Muscle layer of colon (tissue), 2 donors: Measurements from ENCODE around the gene TRPM5.

Experiments
- H3K27ac ChIP-seq: one replicate; pipeline ENCODE4 v1.7.0; 2013; ENCODE audit warnings: low read depth, mild to moderate bottlenecking, low read length, moderate library complexity
- H3K27me3 ChIP-seq, 2 donors: one replicate each; pipeline ENCODE4 v1.7.0; 2013; ENCODE audit warnings: low read length in 2 of 2, mild to moderate bottlenecking in 2 of 2; ENCODE audit not compliant: insufficient read depth in 2 of 2, control insufficient read depth in 1 of 2
- H3K36me3 ChIP-seq: one replicate; pipeline ENCODE4 v1.7.0; 2013; ENCODE audit warnings: mild to moderate bottlenecking, low read length; ENCODE audit not compliant: insufficient read depth
- H3K4me1 ChIP-seq: one replicate; pipeline ENCODE4 v1.7.0; 2013; ENCODE audit warnings: mild to moderate bottlenecking, low read length; ENCODE audit not compliant: insufficient read depth
- H3K4me3 ChIP-seq, 2 donors: one replicate each; pipeline ENCODE4 v1.7.0; 2013; ENCODE audit warnings: low read length in 2 of 2, low read depth in 1 of 2, mild to moderate bottlenecking in 1 of 2, moderate library complexity in 1 of 2
- H3K9ac ChIP-seq: one replicate; pipeline ENCODE4 v1.7.0; 2013; ENCODE audit warnings: low read length
- H3K9me3 ChIP-seq: one replicate; pipeline ENCODE4 v1.7.0; 2013; ENCODE audit warnings: mild to moderate bottlenecking, low read length
- donor health status: abdominal sarcoma.
- donor health status: Adenocarcinoma of cecum.

TRPM5 gene

GRCh38 chr11:2432171-2432621 lies 12.1 kb downstream of the TRPM5 start:
- H3K4me3 ChIP-seq, result no peak overlapping the region
- no peak overlapping the region for H3K9ac ChIP-seq
- no peaks in the 10 kb centered on the region for H3K36me3 ChIP-seq
- no peaks in the 10 kb centered on the region for H3K4me1 ChIP-seq
- no peaks in the 10 kb centered on the region for H3K9me3 ChIP-seq
- H3K27me3 ChIP-seq, result peaks cover 4 to 6% of the 10 kb centered on the region in 2 donors
- H3K27ac ChIP-seq, result no peak overlapping the region

GRCh38 chr11:2431395-2431794 lies 12.9 kb downstream of the TRPM5 start:
- H3K9me3 ChIP-seq, result no peaks in the 10 kb centered on the region
- H3K4me3 ChIP-seq, result no peak overlapping the region
- no peaks in the 10 kb centered on the region for H3K4me1 ChIP-seq
- H3K36me3 ChIP-seq, result no peaks in the 10 kb centered on the region
- no peak overlapping the region for H3K9ac ChIP-seq
- H3K27me3 ChIP-seq, result peaks cover 4 to 6% of the 10 kb centered on the region in 2 donors
- H3K27ac ChIP-seq, result no peak overlapping the region

GRCh38 chr11:2428322-2428795 lies 16.0 kb downstream of the TRPM5 start:
- Histone ChIP-seq H3K9ac (no peak overlapping the region), H3K27me3 (no peaks in the 10 kb centered on the region), H3K27ac (no peak overlapping the region), H3K9me3 (no peaks in the 10 kb centered on the region), H3K4me1 (no peaks in the 10 kb centered on the region), H3K36me3 (no peaks in the 10 kb centered on the region), H3K4me3 (no peak overlapping the region)

DNA sequence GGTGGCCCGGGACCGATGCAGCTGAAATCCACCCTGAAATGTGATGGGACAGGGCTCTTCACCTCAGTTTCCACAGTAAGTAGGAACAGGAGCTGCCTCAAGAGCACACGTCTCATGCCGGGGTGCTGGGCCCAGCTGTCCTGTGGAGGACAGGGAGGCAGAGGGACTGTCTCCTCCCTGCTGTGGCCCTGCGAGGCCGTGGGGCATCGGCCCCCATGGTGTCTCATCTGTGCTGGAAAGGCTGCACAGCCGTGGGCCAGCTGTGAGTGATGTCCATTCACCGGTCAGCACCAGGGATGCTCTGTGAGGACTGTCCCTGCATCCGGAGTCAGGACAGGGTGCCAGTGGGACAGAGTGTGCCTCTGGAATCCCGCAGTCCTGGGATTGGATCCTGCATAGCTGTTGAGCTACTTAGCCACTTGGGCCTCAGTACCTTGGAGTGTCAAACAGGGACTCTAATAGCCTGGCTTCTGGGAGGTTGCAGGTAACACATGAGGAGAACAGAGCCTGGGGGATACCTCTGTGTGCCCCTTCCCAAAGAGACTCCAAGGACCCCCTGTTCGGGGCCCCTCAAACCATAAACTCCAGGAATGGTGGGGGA lies 16.5 kb downstream of the TRPM5 start:
- no peak overlapping the region for H3K4me3 ChIP-seq
- H3K9me3 ChIP-seq, result no peaks in the 10 kb centered on the region
- no peaks in the 10 kb centered on the region for H3K4me1 ChIP-seq
- no peak overlapping the region for H3K27ac ChIP-seq
- H3K9ac ChIP-seq, result no peak overlapping the region
- no peaks in the 10 kb centered on the region for H3K36me3 ChIP-seq
- H3K27me3 ChIP-seq, result no peaks in the 10 kb centered on the region

DNA sequence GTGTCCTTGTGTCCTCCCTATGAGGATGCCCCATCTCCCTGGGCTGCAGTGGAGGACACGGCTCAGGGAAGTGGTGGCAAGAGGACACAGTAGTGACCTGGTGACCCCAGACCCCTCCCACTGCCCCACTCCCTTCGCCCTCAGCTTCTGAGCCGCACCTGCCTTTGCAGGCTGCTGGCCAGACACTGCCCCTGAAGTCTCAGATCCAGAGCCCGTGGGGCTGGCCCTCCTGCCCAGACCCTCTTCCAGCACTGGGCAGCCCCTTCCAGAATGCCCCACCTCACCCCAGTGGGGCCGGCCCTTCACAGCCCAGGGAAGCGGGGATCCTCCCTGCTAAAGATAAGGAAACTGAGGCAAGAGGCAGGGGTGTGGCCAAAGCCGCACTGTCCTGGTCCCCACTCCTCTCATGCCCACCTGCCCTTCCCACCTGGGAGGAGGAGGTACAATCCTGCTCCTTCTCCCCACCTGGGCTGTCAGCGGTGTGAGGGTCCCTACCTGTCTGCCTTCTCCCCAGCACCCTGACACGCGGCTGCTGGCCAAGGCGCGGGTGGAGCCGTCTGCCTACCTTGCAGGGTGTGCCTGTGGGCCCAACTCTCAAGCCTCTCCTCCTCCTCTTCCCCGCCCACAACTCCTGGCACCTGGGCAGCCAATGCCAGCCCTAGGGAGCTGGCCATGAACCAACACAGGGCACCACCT lies 17.3 kb downstream of the TRPM5 start:
- Histone ChIP-seq H3K36me3 (no peaks in the 10 kb centered on the region), H3K9ac (no peak overlapping the region), H3K4me1 (no peaks in the 10 kb centered on the region), H3K27ac (no peak overlapping the region), H3K27me3 (no peaks in the 10 kb centered on the region), H3K9me3 (no peaks in the 10 kb centered on the region), H3K4me3 (no peak overlapping the region)

DNA sequence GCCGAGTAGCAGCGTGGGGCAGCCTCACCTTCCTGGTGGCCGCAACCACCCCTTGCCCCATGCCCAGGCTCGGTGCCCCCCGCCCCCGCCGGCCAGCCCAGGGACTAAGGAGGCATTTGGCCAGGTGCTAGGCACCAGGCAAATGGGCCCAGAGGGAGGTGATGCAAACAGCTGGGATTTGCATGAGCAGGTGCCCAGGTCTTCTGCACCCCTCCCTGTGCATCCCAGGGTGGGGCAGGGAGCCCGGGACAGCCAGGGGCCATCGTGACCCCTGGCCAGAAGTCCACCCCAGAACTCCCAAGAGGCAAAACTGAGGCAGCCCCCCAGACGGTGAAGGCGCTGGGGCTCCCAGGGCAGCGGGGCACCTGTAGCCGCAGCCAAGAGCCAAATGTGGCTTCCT lies 18.1 kb downstream of the TRPM5 start:
- no peaks in the 10 kb centered on the region for H3K36me3 ChIP-seq
- no peaks in the 10 kb centered on the region for H3K4me1 ChIP-seq
- H3K4me3 ChIP-seq, result no peak overlapping the region
- no peak overlapping the region for H3K27ac ChIP-seq
- H3K27me3 ChIP-seq, result peaks cover 0 to 5% of the 10 kb centered on the region in 2 donors
- no peak overlapping the region for H3K9ac ChIP-seq
- H3K9me3 ChIP-seq, result no peaks in the 10 kb centered on the region

- Histone ChIP-seq H3K9me3 (no peaks in the 10 kb centered on the region), H3K27me3 (peaks cover 0 to 7% of the 10 kb centered on the region in 2 donors), H3K36me3 (no peaks in the 10 kb centered on the region), H3K27ac (no peak overlapping the region), H3K9ac (no peak overlapping the region), H3K4me1 (no peaks in the 10 kb centered on the region), H3K4me3 (no peak overlapping the region)
Measured at GRCh38 chr11:2425506-2425905, 18.8 kb downstream of the TRPM5 start.

GRCh38 chr11:2424811-2425495 lies 19.4 kb downstream of the TRPM5 start:
- Histone ChIP-seq H3K4me1 (peaks cover under 1% of the 10 kb centered on the region), H3K27me3 (peaks cover 0 to 7% of the 10 kb centered on the region in 2 donors), H3K9me3 (no peaks in the 10 kb centered on the region), H3K36me3 (no peaks in the 10 kb centered on the region), H3K4me3 (no peak overlapping the region), H3K27ac (no peak overlapping the region), H3K9ac (no peak overlapping the region)

DNA sequence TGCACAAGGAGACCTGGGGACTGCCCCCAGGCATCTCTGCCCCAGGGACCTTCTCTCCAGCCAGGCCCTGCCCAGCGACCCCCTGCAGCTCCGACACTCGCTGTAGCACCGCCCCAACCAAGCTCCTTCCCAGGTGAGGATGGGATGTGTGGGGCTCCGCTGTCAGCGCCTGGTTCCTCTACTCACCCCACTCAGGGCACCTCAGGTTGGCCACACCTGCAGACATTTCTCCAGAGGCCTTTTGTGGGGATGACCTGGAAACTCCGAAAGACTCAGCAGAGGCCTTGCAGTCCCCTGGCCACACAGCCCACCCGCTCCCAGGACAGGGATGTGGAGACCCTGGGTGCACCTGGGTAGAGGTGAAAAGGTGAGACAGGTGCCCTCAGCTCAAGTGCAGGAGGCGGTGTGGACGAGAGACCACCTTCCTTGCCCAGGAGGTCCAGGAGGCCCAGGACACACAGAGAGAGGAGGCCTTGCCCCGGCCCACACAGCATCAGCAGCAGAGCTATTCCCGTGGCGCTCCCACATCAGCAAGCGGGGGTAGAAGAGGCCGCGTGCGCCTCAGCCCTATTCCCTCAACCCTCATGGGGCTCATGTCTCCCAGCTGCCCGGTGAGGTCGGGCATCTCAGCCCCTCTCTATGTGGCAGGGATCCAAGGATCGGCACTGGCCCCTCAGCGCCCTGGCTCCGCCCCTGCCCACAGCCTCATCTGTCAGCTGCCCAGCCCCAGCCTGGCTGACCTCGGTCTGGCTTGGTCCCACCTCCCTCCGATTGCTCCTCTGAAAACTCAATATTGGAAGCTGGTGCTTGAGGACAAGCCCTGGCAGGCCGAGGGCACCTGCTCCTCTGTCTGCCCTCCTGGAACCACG lies 20.9 kb downstream of the TRPM5 start:
- Histone ChIP-seq H3K4me3 (no peak overlapping the region), H3K27me3 (peaks cover 0 to 7% of the 10 kb centered on the region in 2 donors), H3K4me1 (peaks cover 4% of the 10 kb centered on the region), H3K27ac (no peak overlapping the region), H3K9ac (no peak overlapping the region), H3K9me3 (no peaks in the 10 kb centered on the region), H3K36me3 (no peaks in the 10 kb centered on the region)

DNA sequence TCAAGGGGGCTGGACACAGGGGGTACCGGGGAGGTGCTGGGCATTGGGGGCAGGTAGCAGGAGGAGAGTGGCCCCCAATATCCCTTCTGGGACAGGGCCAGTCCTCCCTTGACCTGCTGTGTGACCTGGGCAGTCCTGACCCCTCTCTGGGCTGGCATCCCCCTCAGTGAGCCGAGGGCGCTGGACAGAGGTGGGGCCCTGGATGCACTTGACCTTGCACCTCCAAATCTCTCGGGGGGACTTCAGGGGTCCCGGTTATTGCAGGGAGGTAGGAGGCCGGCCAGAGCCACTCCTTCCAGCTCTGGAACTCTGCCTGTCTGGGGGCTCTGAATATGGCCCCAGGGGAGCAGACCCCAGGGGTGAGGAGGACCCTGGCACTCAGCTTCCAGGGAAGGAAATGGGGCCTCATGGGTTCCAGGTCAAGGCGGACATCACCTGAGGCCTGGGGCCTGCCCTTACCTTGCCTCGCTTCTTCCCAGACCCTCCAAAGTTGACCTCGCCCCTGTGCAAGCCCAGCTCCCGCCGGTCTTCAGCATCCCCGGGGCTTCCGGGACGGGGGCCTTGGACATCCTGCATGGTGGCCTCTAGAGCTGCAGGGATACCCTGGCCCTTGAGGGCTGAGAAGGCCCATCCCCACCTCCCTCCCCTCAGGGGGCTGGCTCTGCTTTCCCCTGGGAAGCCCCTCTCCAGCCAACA lies 21.7 kb downstream of the TRPM5 start:
- Histone ChIP-seq H3K9me3 (no peaks in the 10 kb centered on the region), H3K4me1 (peaks cover 4% of the 10 kb centered on the region), H3K27me3 (peaks cover 0 to 7% of the 10 kb centered on the region in 2 donors), H3K36me3 (no peaks in the 10 kb centered on the region), H3K9ac (no peak overlapping the region), H3K4me3 (no peak overlapping the region), H3K27ac (no peak overlapping the region)
